HG03442 (cell line): Measurements from ENCODE around the gene USP24.
A peak's percentile ranks its signal among the peaks of the same experiment; 100 is the strongest.

Experiments used
- ATAC-seq: cut with Tn5 transposase; IDR thresholded peaks from one replicate; pipeline ENCODE4 v1.9.1; 2021; ENCODE audit warnings: mild to moderate bottlenecking, moderate library complexity; ENCODE audit not compliant: unreplicated experiment

Gene USP24, protein sequence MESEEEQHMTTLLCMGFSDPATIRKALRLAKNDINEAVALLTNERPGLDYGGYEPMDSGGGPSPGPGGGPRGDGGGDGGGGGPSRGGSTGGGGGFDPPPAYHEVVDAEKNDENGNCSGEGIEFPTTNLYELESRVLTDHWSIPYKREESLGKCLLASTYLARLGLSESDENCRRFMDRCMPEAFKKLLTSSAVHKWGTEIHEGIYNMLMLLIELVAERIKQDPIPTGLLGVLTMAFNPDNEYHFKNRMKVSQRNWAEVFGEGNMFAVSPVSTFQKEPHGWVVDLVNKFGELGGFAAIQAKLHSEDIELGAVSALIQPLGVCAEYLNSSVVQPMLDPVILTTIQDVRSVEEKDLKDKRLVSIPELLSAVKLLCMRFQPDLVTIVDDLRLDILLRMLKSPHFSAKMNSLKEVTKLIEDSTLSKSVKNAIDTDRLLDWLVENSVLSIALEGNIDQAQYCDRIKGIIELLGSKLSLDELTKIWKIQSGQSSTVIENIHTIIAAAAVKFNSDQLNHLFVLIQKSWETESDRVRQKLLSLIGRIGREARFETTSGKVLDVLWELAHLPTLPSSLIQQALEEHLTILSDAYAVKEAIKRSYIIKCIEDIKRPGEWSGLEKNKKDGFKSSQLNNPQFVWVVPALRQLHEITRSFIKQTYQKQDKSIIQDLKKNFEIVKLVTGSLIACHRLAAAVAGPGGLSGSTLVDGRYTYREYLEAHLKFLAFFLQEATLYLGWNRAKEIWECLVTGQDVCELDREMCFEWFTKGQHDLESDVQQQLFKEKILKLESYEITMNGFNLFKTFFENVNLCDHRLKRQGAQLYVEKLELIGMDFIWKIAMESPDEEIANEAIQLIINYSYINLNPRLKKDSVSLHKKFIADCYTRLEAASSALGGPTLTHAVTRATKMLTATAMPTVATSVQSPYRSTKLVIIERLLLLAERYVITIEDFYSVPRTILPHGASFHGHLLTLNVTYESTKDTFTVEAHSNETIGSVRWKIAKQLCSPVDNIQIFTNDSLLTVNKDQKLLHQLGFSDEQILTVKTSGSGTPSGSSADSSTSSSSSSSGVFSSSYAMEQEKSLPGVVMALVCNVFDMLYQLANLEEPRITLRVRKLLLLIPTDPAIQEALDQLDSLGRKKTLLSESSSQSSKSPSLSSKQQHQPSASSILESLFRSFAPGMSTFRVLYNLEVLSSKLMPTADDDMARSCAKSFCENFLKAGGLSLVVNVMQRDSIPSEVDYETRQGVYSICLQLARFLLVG (N-terminal part only)

DNA sequence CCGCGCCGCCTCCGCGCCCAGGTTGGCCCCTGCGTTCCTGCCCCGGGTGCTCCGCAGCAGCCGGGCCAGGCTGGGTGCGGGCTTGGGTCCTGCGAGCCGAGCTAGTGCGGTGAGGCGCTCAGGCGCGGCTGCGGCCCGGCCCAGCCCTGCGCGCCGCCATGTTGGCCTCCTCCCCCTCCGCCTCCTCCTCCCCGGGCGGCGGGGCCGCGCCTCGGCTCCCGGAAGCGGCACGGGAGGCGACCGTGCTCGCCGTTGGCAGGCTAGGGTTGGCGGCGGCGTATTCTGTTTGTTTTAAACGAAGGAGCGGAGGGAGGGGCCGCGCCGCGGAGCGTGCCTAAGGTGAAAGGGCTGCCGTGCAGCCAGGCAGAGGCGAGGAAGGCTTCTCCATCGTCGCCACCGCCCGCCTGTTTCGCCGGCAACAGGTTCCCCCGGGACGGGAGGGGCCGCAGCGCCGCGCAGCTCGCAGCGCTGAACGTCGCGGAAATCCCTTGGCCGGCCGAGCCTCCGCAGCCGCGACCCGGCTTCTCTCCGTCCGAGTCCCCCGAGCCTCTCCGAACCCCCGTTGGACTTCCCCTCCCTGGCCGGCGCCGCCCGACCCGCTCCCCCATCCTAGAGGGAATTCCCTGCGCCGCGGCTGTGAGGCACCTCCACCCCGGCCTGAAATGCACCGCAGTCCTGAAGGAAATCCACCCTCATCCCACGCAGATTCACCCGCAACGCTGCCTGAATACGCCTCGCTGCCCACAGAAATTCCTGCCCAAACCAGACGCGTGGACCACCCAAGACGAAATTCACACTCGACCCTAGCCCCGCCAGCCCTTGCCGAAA lies at the start of gene USP24:
Gene USP24, minus strand, starts transcription at position 171 of the 828 bp plus-strand sequence. CDS start 251 bp downstream, outside the sequence.
- ATAC-seq, result peak; percentile 72

DNA sequence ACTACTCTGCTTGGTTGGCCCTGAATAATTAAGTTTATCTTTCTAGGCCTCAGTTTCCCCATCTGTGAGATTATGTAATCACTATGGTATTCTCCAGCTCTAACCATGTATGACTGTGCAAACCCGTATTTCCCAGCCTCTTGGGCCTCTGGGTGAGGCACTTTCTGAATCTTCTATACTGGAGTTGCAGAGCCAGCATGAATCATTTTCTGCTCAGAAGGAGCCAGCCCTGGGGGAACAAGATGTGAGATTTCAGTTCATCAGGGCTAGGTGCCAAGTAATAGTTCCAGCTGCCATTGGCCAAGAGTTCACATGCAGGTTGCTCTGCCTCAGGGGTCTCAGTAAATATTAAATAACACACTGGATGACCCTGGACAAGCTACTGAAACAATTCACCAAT lies 47.7 kb upstream of the USP24 start:
- no peak for ATAC-seq

DNA sequence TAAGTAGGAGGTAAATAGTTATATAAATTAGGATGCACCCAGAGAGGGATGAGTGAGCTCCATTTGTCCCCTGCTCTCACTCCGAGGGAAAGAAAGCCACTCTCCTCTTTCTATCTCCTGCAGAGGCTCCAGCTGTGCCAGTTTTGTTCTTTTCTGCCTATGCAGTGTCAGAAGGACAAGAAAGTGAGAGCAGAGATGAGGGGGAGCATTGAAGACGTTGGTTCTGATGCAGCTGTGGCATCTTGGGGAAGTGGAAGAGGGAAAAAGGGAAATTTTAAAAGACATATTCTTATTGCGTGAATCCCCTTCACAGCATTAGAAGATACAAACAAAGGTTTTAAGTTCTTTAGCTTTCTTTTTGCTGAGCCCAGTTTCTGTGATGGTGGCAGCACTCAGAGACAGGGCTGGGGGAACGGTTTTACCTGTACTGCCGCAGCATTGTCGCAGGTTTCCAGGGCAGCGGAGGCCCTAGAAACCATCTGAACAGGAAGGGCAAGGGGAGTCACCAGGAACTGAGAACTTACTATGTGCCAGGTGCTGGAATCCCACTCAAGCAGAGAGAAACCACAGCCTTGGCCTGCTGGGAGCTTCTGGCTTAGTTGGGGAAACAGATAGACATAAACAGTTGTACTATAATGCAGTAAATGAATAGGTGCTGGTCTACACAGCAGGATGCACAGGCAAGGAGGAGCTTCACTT lies 44.9 kb upstream of the USP24 start:
- ATAC-seq, result peak; percentile 41

DNA sequence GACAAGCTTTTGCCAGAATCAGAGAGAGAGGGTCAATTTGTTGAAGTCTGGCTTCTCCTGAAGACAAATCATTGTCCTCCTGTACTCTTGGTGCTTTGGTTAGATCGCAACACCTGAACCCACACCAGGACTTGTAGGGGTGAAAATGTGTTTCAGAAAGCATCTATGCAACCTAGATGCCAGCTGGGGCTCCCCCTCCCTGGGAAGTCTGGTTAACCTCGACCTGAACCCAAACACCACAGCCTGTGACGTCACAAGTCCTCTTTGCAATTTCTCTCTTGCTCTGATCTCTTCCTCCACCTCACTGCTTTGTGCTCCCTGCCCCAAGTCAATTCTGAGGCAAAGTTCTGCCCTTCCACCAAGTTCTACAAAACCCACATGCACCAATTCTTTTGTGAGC lies 42.8 kb upstream of the USP24 start:
- peak; percentile 69 for ATAC-seq

DNA sequence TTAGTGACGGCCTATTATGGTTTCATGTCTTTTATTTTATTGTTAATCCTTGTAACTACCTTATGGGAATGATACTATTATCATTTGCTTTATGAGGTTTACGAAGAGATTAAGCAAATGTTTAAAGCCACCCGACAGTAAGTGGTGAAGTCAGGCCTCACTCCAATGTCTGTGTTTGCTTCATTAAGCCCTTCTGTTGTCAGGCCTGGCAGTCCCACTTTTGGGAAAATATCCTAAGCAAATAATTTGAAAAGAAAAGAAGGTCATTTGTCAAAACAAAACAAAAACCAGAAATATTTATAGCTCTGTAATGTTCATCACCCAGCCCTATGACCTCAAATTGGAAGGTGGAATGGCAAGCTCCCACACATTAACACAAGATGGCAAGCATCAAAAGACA lies 40.7 kb upstream of the USP24 start:
- no peak for ATAC-seq

DNA sequence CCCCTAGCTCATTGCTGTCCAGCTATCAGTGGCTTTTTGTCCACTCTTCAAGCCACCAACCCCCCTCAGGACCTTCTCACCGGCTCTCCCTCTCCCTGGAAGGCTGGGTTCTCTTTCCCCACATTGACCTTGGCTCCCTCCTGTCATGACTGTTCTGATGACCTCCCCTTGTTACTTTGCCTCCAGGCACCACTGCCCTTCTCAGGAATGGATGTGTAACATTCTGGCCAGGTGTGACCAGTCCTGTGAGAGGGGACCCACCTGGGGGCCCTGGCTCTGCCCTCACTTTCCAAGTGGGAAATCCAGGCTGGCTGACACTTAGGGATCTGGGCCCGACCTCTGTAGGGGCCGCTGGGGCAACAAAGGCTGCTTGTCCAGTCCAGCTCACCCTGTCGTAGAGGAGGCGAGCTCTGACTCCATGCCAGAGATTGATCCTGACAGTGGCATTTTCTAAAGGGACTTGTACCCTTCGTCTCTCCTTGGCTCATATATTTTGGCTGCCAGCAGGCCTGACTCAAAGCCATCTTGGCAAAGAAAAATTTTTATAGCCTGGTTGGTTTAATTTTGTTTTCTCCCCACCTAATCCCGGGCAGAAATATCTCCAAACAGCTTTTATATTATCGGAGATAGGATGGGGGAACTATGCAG lies 37.9 kb upstream of the USP24 start:
- no peak for ATAC-seq

DNA sequence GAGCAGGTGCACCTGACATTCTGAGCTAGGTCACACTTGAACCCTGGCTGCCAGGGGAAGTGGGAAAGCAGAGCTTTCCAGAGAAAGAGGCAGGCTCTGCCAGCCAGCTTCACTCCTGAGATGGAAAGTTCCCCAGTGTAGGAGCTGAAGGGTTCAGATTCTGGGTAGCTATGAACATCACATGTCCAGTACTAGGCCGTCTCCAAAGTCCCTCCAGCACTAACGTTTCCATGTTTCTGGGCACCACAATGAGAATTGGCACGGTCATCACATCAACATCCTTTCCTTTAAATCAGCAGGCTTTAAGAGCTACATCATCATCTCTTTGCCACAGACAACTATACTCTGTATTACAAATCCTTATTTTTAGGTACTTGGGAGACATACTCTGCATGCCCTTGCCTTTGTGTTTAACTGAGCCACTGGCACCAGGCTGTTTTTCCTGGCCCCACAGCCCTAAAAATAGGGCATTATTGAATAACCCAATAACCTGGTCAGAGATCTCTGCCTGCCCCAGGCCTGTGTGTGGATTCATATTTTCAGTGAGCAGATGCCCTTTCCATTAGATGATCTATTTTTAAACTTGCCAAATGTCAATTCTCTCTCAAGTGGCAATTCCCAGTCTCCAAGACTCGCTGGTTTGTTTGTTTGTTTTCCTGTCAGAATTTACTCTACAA lies 35.4 kb upstream of the USP24 start:
- no peak for ATAC-seq

DNA sequence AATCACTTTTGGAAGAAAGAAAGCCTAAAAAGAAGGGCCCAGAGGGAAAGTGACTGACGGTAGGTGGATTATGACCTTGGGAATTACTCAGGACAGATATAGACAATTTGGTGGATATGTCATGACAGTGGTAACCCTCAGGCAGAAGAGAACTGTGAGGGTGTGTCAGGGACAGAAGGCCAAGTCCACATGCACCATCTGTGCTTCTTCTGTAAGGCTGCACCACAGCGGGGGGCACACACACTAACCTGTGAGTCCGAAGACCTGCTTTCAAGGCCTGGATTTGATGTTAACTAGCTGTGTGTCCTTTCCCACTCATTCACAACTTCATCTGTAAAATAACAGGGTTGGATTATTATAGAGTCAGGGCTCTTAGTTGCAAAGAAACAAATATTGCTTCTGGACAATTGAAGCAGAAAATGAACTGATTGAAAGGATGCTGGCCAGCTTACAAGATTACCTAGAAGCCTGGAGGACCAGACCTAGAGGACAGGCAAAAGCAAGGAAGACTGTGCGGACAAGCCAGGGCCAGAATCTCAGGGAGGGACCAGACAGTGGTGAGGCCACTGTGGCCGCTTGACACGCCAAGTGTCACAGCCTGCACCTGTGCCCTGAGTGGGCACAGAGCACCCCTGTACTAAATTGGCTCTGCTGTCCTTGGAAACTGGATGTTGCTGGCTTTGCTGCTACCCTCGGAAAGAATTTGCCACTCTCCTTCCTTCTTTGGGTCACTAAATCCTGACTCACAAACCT lies 34.7 kb upstream of the USP24 start:
- no peak for ATAC-seq

DNA sequence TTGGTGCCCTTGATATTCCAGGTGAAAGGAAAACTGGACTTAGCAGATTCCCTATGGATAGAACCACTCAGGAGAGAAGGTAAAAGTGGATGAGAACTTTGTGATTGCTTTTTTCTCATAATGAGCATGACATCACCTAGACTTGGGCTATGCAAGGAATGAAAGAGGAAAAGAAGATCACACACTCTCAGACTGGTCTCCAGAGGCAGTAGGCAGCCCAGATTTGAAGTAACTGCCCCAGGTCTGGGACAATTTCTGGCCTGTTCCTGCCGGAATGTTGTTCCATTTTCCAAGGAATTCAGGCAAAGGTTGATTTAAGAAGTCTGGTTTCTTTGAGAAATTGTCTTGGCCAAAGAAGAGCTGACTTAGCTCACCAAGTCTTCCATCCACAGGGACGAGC lies 31.7 kb upstream of the USP24 start:
- ATAC-seq, result no peak

DNA sequence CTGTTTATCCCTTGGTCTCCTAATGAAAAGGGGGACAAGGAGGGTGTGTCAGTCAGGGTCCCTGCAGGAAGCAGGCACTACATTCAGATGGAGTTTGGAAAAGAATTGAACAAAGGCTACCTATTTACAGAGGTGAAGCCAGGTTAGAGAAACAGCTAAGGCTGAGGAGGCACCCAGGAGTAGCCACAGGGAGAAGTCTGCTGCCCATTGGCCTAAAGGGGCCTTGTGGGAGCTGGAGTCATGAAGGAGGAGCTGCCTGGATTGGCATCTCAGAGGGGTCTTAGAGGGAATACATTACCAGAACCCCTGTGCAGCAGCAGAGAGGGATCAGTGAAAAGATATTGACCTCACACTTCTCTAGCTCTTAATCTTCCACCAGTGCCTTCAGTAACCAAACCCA lies 31.2 kb upstream of the USP24 start:
- no peak for ATAC-seq

DNA sequence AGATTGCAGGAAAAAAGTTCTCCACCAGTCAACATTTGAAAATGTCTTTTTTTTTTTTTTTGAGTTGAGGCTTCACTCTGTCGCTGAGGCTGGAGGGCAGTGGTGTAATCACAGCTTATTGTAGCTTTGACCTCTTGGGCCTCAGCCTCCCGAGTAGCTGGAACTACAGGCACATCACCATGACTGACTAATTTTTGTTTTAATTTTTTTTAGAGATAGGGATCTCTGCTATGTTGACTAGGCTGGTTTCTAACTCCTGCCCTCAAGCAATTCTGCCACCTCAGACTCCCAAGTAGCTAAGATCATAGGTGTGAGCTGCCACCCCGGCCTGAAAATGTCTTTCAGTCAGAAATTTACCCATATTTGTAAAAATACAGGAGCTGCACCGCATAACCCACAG lies 30.6 kb upstream of the USP24 start:
- no peak for ATAC-seq

DNA sequence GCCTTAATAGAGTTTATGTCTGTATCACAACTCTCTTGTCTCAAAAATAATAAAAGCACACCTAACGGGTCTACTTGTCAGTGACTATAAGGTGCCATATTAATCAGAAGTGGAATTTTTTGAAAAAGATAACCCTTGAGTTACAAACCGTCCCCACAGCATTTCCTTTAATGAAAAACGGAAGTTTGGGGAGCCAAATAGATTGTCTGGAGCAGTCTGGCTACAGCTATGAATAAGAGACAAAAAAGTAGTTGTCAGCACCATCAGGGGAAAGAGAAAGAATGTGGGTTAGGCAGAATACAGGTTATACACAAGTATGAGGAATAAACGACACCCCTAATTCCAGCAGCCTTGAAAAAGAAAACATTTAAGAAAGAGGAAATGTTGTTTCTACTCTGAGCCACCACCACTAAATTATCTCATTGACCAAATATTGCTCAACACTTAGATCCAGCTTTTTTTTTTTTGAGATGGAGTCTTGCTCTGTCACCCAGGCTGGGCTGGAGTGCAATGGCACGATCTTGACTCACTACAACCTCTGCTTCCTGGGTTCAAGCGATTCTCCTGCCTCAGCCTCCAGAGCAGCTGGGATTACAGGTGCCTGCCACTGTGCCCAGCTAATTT lies 29.4 kb upstream of the USP24 start:
- ATAC-seq, result no peak

DNA sequence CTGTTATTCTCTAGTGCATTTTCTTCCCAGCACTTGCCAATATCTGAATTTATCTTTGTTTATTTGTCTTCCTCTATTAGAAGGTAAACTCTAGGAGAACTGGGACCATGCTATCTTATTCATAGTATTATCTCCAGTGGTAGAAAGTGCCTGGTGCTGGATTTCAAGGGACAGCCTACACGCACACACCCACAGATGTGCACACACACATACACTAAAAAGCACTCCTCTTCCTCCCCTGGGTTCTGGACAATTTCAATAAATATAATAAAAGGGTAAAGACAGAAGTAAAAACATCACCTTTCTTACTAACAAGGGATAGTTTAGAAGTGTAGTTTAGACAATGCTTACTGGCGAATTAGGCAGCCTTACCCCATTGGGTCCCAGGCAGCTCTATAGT lies 28.5 kb upstream of the USP24 start:
- no peak for ATAC-seq

DNA sequence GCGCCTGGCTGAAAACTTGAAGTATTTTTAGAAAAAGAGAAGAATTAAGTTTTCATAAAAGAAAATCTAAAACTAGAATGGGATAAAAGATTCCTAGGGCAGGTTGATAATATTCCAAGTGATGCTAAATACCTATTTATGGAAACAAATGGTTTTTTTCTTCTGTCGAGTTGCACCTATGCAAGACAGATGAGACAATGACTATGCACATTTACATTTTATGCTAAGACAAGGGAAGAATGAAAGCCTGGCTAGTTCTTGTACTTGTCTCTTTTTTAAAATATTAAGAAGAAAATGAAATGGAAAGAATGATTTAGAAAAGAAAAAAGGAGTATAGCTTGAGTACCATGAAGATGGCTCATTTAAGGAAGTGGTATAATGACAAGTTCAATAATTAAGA lies 24.4 kb upstream of the USP24 start:
- no peak for ATAC-seq

DNA sequence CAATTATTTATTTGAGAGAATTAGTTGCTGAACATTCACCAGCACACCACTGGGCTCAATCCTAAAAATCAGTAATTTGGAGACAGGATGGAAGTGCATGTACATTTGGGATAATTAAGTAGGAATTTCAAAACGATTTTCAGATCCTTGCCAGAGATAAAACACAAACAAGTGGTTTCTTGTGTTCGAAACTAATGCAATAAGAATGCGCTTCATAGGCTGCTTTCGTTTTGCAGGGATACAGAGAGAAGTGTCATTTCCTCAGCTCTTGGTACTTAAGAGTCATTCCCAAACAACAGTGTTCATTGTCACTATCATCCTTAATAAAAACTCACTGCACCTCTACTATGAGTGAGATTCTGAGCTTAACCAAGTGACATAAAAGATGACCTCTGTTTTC lies 20.6 kb upstream of the USP24 start:
- no peak for ATAC-seq

DNA sequence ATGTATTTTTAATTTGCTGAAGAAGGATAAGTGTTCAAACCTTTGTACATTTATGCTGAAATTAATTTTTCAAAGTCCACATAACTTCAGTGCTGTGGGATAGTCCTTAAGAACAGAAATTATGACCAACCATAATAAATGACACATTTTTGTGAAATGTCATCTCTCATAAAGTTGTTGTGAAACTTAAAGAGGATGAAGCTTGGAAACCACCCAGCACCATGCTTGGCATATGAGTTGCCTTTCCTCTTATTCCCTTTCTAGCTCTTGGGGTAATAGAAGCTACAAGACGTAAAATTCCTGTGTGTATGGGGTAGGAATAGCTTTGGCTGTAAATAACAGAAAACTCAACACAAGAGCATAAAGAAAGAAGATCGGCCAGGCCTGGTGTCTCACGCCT lies 18.9 kb upstream of the USP24 start:
- no peak for ATAC-seq

DNA sequence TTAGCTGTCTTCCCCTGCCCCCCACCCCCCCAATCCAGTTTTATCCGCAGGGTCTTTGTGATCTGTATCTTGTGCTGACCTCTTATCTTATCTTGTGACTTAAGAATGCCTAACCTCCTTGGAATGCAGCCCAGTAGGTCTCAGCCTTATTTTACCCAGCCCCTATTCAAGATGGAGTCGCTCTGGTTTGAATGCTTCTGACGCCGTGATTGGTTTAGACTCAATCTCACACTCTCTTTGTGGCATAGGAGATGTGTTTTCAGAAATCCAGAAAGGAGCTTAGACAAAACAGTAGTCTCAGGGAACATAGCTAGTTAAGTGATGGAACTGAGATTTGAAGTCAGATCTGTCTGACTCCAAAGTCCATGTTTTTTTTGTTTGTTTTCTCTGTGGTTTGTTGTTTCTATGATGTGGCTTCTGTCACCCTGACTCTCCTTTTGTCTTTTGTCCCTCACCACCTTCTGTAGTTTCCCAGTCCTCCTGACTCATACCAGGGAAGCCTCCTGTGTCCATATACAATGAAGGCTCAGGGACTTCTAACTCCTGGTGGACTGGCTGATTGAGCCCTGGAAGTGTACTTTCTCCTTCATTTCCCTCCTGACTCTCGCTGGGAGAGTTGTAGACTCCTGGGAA lies 18.1 kb upstream of the USP24 start:
- ATAC-seq, result no peak
